Glomerular visceral epithelial cell (primary cell): ENCODE results near the gene ACYP1.
A peak's percentile ranks its signal among the peaks of the same experiment; 100 is the strongest.
"Not testable (repeated sequence)": the region's sequence is repeated elsewhere in the genome, so short reads cannot be mapped to it uniquely, and the experiment has no call there.

Experiments used
- DNase-seq: peaks from one replicate; pipeline ENCODE4 v3.0.0-alpha.2; 2016; ENCODE audit errors: extremely low spot score

The ACYP1 gene

GRCh38 chr14:75068294-75069120, 4.7 kb upstream of the ACYP1 start:
- no peak for DNase-seq

- not testable (repeated sequence) for DNase-seq
Observed at GRCh38 chr14:75067765-75068164, 3.9 kb upstream of the ACYP1 start.

GRCh38 chr14:75067212-75067611, 3.4 kb upstream of the ACYP1 start:
- no peak for DNase-seq

GRCh38 chr14:75066691-75067090, 2.9 kb upstream of the ACYP1 start:
- DNase-seq = no peak

- DNase-seq = no peak
Observed at GRCh38 chr14:75064205-75064567, 362 bp upstream of the ACYP1 start.

GRCh38 chr14:75063013-75063412, 811 bp downstream of the ACYP1 start:
- no peak for DNase-seq

- no peak for DNase-seq
Observed at GRCh38 chr14:75060420-75060819, 3.4 kb downstream of the ACYP1 start.

GRCh38 chr14:75059642-75060041, 4.2 kb downstream of the ACYP1 start:
- no peak for DNase-seq

GRCh38 chr14:75054421-75054820, 9.4 kb downstream of the ACYP1 start:
- DNase-seq = no peak

- DNase-seq = no peak
Observed at GRCh38 chr14:75053396-75054291, 10.2 kb downstream of the ACYP1 start.

GRCh38 chr14:75051556-75051899, 12.3 kb downstream of the ACYP1 start:
- no peak for DNase-seq

GRCh38 chr14:75050852-75051555, 12.8 kb downstream of the ACYP1 start, which contains the start of gene MLH3:
TSS of gene MLH3 (minus strand) at chr14:75051467. CDS start at chr14:75049655, 1,812 bp downstream.
- peak; percentile 93 for DNase-seq

- no peak for DNase-seq
Observed at GRCh38 chr14:75049731-75050201, 14.1 kb downstream of the ACYP1 start.

- no peak for DNase-seq
Observed at GRCh38 chr14:75049136-75049535, 14.7 kb downstream of the ACYP1 start.

- DNase-seq = no peak
Observed at GRCh38 chr14:75048101-75048500, 15.7 kb downstream of the ACYP1 start.

GRCh38 chr14:75047506-75047905, 16.3 kb downstream of the ACYP1 start:
- DNase-seq = no peak

GRCh38 chr14:75046899-75047298, 16.9 kb downstream of the ACYP1 start:
- no peak for DNase-seq

- no peak for DNase-seq
Observed at GRCh38 chr14:75046275-75046674, 17.5 kb downstream of the ACYP1 start.

- DNase-seq = no peak
Observed at GRCh38 chr14:75044752-75045151, 19.1 kb downstream of the ACYP1 start.

- peak; percentile 63 for DNase-seq
Observed at GRCh38 chr14:75044322-75044721, 19.5 kb downstream of the ACYP1 start.

- DNase-seq = peak; percentile 35
Observed at GRCh38 chr14:75042035-75042434, 21.8 kb downstream of the ACYP1 start.

- peak; percentile 49 for DNase-seq
Observed at GRCh38 chr14:75041613-75042012, 22.2 kb downstream of the ACYP1 start.
